ENCODE results near the gene CALHM4.
A peak's percentile ranks its signal among the peaks of the same experiment; 100 is the strongest.

The CALHM4 gene, protein sequence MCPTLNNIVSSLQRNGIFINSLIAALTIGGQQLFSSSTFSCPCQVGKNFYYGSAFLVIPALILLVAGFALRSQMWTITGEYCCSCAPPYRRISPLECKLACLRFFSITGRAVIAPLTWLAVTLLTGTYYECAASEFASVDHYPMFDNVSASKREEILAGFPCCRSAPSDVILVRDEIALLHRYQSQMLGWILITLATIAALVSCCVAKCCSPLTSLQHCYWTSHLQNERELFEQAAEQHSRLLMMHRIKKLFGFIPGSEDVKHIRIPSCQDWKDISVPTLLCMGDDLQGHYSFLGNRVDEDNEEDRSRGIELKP

GRCh38 chr6:116553451-116553850, at the start of gene CALHM4:
Gene CALHM4, plus strand, starts transcription at chr6:116553751. Its CDS starts 43 bp downstream, at chr6:116553794.
- DNase-seq (ENCODE audit: low spot score) = no peak

- DNase-seq (ENCODE audit: low spot score) = no peak
Measured at GRCh38 chr6:116507324-116507723, 46.2 kb upstream of the CALHM4 start.

DNA sequence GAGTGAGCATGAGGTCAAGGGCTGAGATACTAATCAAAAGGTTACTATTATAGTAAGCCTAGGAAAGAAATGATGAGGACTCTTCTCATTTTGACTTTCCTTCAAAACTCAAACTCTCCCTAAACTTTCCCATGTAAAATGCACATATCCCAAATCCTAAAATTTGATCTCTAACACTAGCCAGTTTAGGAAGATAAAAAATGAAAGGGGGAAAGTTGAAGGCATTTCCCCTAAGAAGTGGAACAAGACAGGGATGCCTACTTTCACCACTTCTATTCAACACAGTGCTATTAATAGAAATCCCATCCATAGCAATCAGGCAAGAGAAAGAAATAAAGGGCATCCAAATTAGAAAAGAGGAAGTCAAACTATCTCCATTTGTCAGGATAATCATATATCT, 45.0 kb upstream of the CALHM4 start:
- no peak for DNase-seq (ENCODE audit: low spot score)

- no peak for DNase-seq (ENCODE audit: low spot score)
Measured at GRCh38 chr6:116511424-116512110, 42.0 kb upstream of the CALHM4 start, which contains the start of gene CALHM5. Gene CALHM5, plus strand, starts transcription at chr6:116511639. Its CDS starts 58 bp downstream, at chr6:116511697.

DNA sequence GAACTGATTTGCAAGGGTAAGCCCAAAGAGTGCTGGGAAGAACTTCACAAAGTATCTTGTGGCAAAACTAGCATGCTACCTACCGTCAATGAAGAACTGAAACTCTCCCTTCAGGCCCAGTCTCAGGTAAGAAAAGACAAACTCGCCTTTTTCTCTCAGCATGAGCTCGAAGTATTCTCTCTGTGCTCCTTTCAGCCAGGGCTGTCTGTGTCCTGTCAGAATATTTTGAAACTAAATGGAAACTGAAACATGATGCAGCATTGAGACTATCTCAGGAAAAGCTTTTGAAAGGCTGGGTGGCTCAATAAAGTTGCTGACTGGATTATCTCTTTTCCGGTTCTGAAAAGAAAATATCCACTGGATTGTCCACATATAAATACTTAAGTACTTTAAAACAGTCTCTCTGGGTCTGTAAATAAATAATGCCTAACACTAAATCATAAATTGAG, 41.4 kb upstream of the CALHM4 start:
- no peak for DNase-seq (ENCODE audit: low spot score)

DNA sequence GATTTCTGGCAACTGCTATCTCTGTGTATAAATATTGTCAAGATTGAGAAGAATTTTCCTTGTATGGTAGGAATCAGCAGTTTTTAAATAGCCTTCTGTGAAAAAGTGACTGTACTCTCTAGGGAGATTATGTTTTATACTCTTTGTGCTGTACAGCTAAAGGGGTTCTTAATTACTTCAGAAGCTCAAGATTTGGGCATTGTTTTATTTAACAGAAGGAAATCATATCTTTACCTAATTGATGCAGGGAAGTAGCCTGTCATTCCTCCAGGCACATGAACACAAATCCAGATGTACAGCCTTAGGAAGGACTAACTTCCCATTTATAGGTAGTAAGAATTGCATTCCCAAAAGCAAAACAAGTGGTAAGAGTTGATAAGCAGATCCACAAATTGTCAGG, 40.8 kb upstream of the CALHM4 start:
- DNase-seq (ENCODE audit: low spot score) = no peak

DNA sequence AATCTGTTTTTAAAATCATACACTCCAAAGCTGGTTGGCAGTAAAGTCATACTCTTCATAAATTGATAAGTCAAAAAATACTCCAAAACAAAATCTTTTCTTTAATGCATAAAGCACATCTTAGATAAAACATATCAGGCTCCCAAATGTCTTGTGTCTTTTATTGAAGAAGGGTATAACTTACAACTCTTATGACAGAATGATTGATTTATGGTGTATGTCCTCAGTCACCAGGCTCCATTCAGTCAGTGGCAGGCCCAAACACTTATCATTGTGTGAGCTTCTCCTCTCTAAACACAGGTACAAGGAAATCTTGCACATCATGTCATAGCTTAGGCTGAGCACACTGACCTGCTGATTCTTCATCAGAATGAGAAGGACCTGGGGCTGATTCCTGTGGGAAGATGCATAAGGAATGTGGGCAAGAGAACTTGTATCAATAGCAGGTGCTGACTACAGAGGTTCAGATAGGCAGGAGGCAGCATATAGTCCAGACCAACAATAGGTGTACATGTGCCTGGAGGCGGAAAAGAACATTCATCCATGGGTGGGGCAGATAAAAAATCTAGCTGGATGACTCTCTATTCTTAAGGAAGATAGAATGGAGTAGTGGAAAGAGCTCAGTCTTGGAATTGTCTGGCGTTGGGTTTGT, 40.2 kb upstream of the CALHM4 start:
- DNase-seq (ENCODE audit: low spot score) = no peak

- no peak for DNase-seq (ENCODE audit: low spot score)
Measured at GRCh38 chr6:116514111-116514510, 39.4 kb upstream of the CALHM4 start.

DNA sequence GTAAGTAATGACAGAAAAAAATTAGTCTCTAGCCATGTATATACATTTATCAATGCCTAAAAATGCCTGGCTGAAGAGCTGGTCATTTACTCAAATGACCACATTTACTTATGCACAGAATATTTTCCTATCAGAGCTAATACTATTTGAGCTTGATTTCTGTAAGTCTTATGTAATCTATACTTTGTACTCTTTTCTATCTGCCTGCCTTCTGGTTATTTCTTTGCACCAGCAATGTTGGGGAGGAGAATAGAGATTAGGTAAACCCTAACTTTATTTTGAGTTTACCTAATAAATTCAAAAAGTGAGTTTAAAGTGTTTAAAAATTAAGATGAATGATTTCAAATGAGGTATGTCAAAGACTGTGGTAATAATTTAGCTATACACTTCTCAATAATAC, 38.4 kb upstream of the CALHM4 start:
- no peak for DNase-seq (ENCODE audit: low spot score)

DNA sequence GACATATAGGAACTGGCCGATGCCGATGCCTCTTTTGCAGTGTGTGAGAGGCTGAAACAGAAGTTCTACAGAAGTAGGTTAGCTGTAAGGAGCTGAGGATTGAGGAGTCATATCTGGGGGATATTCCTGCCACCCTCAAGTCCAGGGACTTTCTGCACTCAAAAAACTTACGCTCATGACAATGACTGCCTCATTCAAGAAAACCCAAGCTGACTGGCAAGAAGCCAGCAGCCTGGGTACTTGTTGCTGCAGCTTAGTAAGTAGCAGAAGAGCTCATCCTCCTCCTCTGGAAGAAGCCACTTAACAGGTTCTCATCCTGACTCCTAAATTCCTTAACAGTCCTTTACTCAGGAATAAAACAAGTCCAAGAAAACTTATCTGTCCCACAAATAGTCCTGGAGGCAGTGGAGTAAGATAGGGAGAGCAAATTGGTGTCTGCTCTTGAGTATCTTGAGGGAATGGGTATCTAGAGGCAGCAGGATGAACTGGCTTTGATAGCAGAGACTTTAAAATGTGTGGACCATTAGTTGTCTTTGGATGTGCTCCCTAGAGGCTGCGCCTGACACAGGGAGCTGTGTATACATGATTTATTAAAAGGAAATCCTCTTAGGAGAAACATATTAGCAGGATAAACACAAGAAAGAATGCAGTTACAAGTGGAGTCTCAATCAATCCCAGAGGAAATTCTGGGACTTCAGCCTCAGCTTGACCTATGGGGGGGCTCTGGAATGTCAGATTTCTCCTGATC, 34.8 kb upstream of the CALHM4 start:
- DNase-seq (ENCODE audit: low spot score) = no peak

DNA sequence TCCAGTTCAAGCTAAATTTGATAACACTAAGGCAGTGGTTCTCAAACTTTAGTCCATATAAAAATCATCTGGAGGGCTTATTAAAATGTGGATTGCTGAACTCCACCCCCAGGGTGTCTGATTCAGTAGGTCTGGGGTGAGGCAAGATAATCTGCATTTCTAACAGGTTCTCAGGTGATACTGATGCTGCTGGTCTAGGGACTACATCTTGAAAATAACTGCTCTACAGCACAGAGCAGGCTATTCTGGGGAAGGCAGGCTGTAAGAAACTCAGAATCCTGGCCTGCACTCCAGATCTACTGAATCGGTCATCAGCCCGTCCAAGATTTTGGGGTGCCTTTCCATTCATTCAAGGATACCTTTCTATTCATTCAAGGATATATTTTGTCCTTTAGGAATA, 30.7 kb upstream of the CALHM4 start:
- no peak for DNase-seq (ENCODE audit: low spot score)

DNA sequence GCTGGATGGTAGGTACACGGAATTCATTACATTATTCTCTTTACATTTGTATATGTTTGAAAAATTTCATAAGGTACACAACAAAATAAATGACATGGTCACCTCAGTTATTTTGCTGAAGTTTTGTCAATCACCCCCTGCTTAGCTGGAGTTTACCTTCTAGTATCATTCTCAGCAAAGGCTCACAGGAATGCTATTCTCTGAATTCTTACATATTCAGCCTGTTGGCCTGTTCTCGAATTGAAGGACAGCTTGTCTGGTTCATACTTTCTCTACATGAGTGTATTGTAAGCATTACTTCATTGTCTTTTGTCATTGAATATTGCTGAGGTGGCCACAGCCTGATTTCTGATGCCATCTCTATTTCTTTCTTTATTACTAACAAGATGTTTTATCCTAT, 29.3 kb upstream of the CALHM4 start:
- no peak for DNase-seq (ENCODE audit: low spot score)

DNA sequence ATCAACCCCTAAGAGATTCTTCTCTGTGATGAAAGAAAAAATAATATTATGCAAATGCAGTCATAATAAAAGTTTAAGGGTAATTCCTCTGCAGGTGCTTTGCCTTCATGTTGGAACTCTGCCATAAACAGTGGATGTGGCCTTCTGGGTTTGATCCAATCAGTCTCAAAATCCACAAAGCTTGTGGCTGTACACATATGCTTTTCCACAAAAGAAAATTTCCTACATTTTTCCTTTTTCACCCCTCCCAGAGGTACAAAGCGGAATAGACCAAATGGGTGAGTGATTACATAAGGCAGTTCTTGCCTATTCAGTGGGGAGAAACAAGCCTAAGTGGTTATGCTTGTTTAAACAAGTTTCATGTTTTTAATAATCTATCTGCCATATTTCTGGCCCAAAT, 25.4 kb upstream of the CALHM4 start:
- no peak for DNase-seq (ENCODE audit: low spot score)

DNA sequence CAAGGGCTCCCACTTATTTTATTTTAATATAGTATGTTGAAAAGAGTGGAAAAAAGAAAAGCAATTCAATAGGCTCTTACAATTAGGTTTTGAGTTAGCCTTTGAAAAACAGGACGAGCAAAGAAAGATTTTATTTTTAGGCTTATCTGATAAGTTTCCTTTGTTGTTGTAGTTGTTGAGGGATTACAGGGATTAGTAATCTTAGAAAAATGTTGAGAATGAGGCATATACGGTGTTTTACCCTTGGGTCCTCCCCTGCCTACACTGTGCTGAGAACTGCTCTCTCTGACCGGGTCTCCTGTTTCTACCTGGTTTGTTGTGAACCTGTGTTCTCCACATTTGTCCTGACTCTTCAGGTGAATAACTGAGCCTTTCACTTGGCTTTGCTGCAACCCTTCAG, 24.8 kb upstream of the CALHM4 start:
- no peak for DNase-seq (ENCODE audit: low spot score)

DNA sequence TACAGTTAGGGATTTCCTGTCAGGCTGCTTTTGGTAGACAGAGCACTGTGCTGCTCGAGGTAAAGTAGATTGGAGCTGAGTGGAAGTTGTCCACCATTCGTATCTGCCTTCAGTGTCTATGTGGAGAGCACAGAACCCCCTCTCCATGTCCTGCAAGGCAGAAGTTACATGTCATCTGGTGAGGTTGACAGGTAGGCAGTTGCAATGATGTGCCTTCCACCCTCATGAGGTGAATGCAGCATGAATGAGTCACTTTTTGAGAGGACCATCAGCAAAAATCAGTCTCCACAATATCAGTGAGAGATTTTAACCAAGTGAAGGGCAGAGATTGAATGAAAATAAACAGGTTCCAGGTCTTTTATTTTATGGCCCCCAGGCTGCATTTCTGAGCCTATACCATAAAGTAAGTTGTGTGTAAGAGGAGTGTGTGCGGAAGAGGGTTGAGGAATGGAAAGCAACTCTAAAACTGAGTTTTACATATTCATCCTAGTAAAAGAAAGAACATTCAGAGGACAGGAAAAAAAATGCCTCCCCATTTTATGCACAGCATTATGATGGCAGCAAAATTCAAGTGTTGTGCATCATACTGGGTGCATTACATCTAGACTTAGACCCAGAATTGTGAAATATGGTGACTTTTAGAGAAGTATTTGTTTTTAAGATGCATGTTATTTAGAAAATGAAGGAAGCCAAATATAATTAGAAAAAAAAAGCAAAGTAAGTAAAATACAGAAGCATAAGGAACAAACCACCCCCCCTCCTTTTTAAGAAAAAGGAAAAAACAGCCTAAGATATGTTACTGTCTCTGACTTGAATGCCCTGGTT, 23.9 kb upstream of the CALHM4 start:
- DNase-seq (ENCODE audit: low spot score) = no peak

DNA sequence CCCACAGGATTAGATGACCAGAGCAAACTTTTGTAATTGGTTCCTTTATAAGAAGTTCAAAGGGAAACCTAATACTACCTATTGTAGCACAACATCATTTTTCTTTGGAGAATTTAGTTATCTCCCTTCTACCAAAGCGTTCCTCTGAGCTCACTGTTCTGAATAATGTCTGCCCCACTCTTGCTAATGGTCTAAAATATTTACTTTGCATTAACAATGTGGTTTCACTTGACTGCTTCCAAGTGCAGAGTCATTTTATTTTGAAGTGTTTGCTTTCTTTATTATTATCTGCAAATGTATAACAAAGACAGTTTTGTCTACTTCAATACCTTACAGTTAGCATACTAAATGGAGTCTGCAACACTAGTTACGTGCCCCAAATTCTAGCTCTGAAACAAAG, 23.1 kb upstream of the CALHM4 start:
- DNase-seq (ENCODE audit: low spot score) = no peak

DNA sequence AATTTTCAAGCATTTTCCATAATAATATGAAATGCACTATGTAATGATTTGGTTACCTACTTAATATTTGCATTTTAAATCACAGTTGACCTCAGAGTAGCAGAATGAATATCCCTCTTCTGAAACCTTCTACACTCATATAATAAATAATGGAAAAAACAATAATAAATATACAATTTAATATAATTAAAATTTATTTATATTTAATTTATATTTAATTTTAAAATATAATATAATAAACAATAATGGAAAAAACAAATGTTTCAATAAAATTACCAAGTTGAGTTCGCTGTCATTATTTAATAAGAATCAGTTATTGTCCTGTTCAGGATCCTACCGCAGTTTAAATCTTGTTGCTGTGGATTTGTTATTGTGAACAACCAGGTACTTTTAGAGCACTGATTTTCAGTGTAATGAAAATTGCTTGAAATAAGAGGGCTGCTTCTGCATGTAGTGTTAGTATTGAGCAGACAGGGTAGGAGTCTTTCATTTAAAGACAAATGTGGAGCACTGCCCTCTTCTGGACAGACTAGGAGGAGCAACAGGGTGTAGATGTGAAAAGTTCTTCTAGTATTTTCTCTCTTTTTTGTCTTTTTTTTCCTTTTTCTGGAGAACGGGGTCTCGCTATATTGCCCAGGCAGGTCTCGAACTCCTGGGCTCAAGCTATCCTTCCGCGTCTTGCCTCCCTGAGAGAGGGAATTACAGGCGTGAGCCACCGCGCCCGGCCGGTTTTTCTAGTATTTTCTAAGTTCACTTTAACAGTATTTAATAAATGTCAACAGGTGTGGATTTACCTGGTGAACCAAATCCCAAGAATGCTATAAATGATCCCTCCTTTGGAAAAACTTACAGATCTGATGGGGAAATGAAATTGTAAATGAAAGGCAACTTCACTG, 21.6 kb upstream of the CALHM4 start:
- DNase-seq (ENCODE audit: low spot score) = peak; percentile 48

- DNase-seq (ENCODE audit: low spot score) = no peak
Measured at GRCh38 chr6:116533233-116533957, 20.2 kb upstream of the CALHM4 start.

DNA sequence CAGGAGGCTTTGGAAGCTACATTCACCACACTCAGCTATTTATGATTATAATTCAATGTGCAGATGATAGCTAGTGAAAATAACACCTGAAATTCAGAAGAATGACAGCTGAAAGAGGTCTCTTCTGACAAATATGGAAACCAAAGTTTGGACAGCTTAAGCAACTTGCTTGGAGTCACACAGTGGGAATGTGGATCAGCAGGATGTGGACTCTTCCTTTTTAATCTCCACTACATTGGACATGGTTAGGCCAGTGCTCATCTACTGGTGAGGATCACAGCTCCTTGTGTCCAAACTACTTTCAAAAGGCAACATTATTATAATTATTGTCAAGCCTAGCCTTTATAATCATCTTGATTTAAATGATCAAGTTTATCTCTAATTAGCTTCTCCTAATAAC, 18.4 kb upstream of the CALHM4 start:
- DNase-seq (ENCODE audit: low spot score) = no peak

DNA sequence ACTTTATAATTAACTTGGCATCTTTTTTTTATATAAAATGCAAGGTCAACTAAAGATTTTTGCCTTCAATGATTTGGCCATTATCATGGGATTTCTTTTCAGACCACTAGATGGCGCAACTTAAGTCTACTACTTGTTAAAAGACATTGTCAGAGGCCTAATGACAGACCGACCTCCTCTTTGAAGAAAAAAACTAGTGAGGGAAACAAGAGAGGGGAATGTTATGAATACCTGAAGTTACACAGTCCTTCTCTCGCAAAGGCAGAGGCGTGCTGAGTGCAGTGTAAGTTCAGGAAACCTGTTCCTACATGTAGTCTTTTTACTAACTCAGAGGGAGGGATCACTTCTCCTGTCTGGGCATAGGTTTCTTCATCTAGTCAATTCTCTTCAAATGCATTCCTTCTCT, 17.3 kb upstream of the CALHM4 start:
- DNase-seq (ENCODE audit: low spot score) = peak; percentile 46
